T-helper 1 cell treated with Interleukin-12 subunit alpha and Interleukin-12 subunit beta and Interleukin-4 antibody, amounts not matched to agents 30 ng/mL and 1 ng/mL, for 36 hours (primary cell): ENCODE results near the gene SETD3. TPM values are rescaled to one million over a fixed set of nuclear protein-coding genes. Genes with fewer than 3 reads are reported as not detected.

Source experiments
- intact Hi-C: fragments of 100-400 bp; cut with micrococcal nuclease; formaldehyde crosslinking; loops from one replicate; pipeline ENCODE4 v1.15.1; 2024
- total RNA-seq: library from RNA; stranded (reverse); gene quantifications from 2 replicates; pipeline ENCODE4 v1.2.3, GENCODE V29; 2022

SETD3 gene
- total RNA-seq, 1 donor from 2014 or later = 59.5 TPM

GRCh38 chr14:99516871-99517642 lies 36.4 kb upstream of the SETD3 start:
- intact Hi-C loops = no loop called here

GRCh38 chr14:99516156-99516870 lies 35.7 kb upstream of the SETD3 start:
- intact Hi-C loops = no loop called here

- intact Hi-C loops = no loop called here
Measured at GRCh38 chr14:99515301-99516155, 34.9 kb upstream of the SETD3 start.

- intact Hi-C loops = no loop called here
Measured at GRCh38 chr14:99514552-99515300, 34.1 kb upstream of the SETD3 start.

- intact Hi-C loops = no loop called here
Measured at GRCh38 chr14:99513946-99514551, 33.4 kb upstream of the SETD3 start.

- intact Hi-C loops = no loop called here
Measured at GRCh38 chr14:99513183-99513694, 32.6 kb upstream of the SETD3 start.

- intact Hi-C loops = no loop called here
Measured at GRCh38 chr14:99512571-99513182, 32.0 kb upstream of the SETD3 start.

GRCh38 chr14:99512110-99512449 lies 31.4 kb upstream of the SETD3 start:
- intact Hi-C loops = no loop called here

- intact Hi-C loops = no loop called here
Measured at GRCh38 chr14:99511421-99512109, 30.9 kb upstream of the SETD3 start.

- intact Hi-C loops = no loop called here
Measured at GRCh38 chr14:99510556-99511139, 30.0 kb upstream of the SETD3 start.

- intact Hi-C loops = no loop called here
Measured at GRCh38 chr14:99509871-99510555, 29.4 kb upstream of the SETD3 start.

- intact Hi-C loops = no loop called here
Measured at GRCh38 chr14:99508896-99509629, 28.4 kb upstream of the SETD3 start.

GRCh38 chr14:99507860-99508640 lies 27.4 kb upstream of the SETD3 start:
- intact Hi-C loops = no loop called here

GRCh38 chr14:99506276-99506675 lies 25.6 kb upstream of the SETD3 start:
- intact Hi-C loops = no loop called here

GRCh38 chr14:99505089-99505488 lies 24.4 kb upstream of the SETD3 start:
- intact Hi-C loops = no loop called here

- intact Hi-C loops = no loop called here
Measured at GRCh38 chr14:99503848-99504453, 23.3 kb upstream of the SETD3 start.

GRCh38 chr14:99502989-99503421 lies 22.3 kb upstream of the SETD3 start:
- intact Hi-C loops = no loop called here
